K562 (cell line): ENCODE data around the gene CTTNBP2.

Experiments used
- BHLHE40 ChIP-seq: IDR thresholded peaks from 2 replicates; pipeline ENCODE4 v1.6.1; 2011; ENCODE audit warnings: low read length, improper control_type of control experiment
- CTCF ChIP-seq, 3 experiments: IDR thresholded peaks in 2 of 3; conservative IDR thresholded peaks in 1 of 3; 2 replicates each; pipeline ENCODE4 v1.5.1; 2011 to 2012; ENCODE audit warnings: low read length in 3 of 3, mild to moderate bottlenecking in 3 of 3, control low read depth in 2 of 3, improper control_type of control experiment in 1 of 3, inconsistent platforms in 1 of 3, low read depth in 1 of 3, mixed read lengths in 1 of 3, moderate library complexity in 1 of 3; ENCODE audit not compliant: insufficient read depth in 2 of 3
- ELF1 ChIP-seq: fragments of 200-800 bp; sonication (Bioruptor generic); IDR thresholded peaks from 2 replicates; pipeline ENCODE4 v1.6.1; 2016; ENCODE audit warnings: missing genetic modification characterization, missing compliant biosample characterization
- SP1 ChIP-seq: sonication (generic); formaldehyde crosslinking; IDR thresholded peaks from 2 replicates; pipeline ENCODE4 v1.8.1; 2022; ENCODE audit warnings: mild to moderate bottlenecking, missing genetic modification reagents
- YY1 ChIP-seq, 3 experiments: IDR thresholded peaks; 2 replicates each; pipeline ENCODE4 v1.6.1; 2011; ENCODE audit warnings: low read length in 2 of 3, mild to moderate bottlenecking in 2 of 3, moderate library complexity in 2 of 3, borderline replicate concordance in 1 of 3, control low read depth in 1 of 3, low read depth in 1 of 3; ENCODE audit not compliant: insufficient read depth in 3 of 3, insufficient replicate concordance in 2 of 3, control insufficient read depth in 1 of 3, insufficient read length in 1 of 3; ENCODE audit errors: extremely low read depth in 1 of 3
- ZNF133 ChIP-seq: fragments of 250-450 bp; sonication (Bioruptor Pico); IDR thresholded peaks from 2 replicates; pipeline ENCODE4 v1.4.0; 2020; ENCODE audit warnings: mild to moderate bottlenecking

GRCh38 chr7:117809958-117810357 lies 63.3 kb downstream of the CTTNBP2 start:
- no peak for TF ChIP-seq ELF1 (tag)
- TF ChIP-seq YY1 (IDR thresholded peaks at IDR 0.05; ENCODE audit: borderline replicate concordance in 1 of 3, control insufficient read depth in 1 of 3, extremely low read depth in 1 of 3, insufficient read depth in 3 of 3, insufficient read length in 1 of 3, insufficient replicate concordance in 2 of 3, low read depth in 1 of 3, low read length in 2 of 3), result no peak
- TF ChIP-seq CTCF (IDR thresholded peaks at IDR 0.05 in 2 of 3, conservative IDR thresholded peaks at IDR 0.05 in 1 of 3; ENCODE audit: insufficient read depth in 2 of 3, low read depth in 1 of 3, low read length in 3 of 3), result no peak
- no peak for TF ChIP-seq SP1 (CRISPR knock-in tag)
- no peak for TF ChIP-seq BHLHE40
- no peak for TF ChIP-seq ZNF133 (CRISPR knock-in tag)
